Astrocyte (in vitro differentiated cells and primary cell): ENCODE results near the gene TEAD1.

Experiments
- CTCF ChIP-seq: IDR thresholded peaks from 2 replicates; pipeline ENCODE4 v1.5.1; 2011; ENCODE audit warnings: low read depth, mild to moderate bottlenecking, inconsistent platforms, low read length, moderate library complexity; ENCODE audit not compliant: insufficient read depth
- EZH2 ChIP-seq: IDR thresholded peaks from 2 replicates; pipeline ENCODE4 v1.6.1; 2012; ENCODE audit warnings: mild to moderate bottlenecking, low read length, inconsistent platforms; ENCODE audit not compliant: insufficient read depth

- TF ChIP-seq CTCF (no peak), EZH2 (no peak)
These were observed 248.8 kb downstream of the TEAD1 start for GRCh38 chr11:12922980-12923507.
